HPDE6-E6E7 (cell line): ENCODE measurements around the gene CUEDC1.
A peak's percentile ranks its signal among the peaks of the same experiment; 100 is the strongest.
"Not testable (repeated sequence)": the region's sequence is repeated elsewhere in the genome, so short reads cannot be mapped to it uniquely, and the experiment has no call there.

ENCODE experiments used
- DNase-seq: peaks from one replicate; pipeline ENCODE4 v3.0.0; 2011; ENCODE audit warnings: missing footprints; ENCODE audit errors: extremely low spot score

Gene CUEDC1

GRCh38 chr17:57861000-57861789, 94.0 kb downstream of the CUEDC1 start:
- no peak for DNase-seq

GRCh38 chr17:57860414-57860999, 94.7 kb downstream of the CUEDC1 start:
- no peak for DNase-seq

- no peak for DNase-seq
Measured at GRCh38 chr17:57859601-57860413, 95.4 kb downstream of the CUEDC1 start.

GRCh38 chr17:57858838-57859237, 96.4 kb downstream of the CUEDC1 start:
- no peak for DNase-seq

- no peak for DNase-seq
Measured at GRCh38 chr17:57856792-57857620, 98.2 kb downstream of the CUEDC1 start.

GRCh38 chr17:57855391-57856035, 99.7 kb downstream of the CUEDC1 start:
- no peak for DNase-seq

- no peak for DNase-seq
Measured at GRCh38 chr17:57853695-57854094, 101.5 kb downstream of the CUEDC1 start.

- no peak for DNase-seq
Measured at GRCh38 chr17:57852955-57853328, 102.3 kb downstream of the CUEDC1 start.

GRCh38 chr17:57852092-57852954, 102.9 kb downstream of the CUEDC1 start:
- no peak for DNase-seq

GRCh38 chr17:57849874-57850754, 105.1 kb downstream of the CUEDC1 start, which contains the start of gene MRPS23:
TSS of gene MRPS23 (minus strand) at chr17:57850044. CDS start at chr17:57850010, 34 bp downstream.
- peak; percentile 96 for DNase-seq

GRCh38 chr17:57849163-57849873, 105.9 kb downstream of the CUEDC1 start:
- DNase-seq = no peak

GRCh38 chr17:57846056-57846945, 108.9 kb downstream of the CUEDC1 start:
- not testable (repeated sequence) for DNase-seq

- DNase-seq = no peak
Measured at GRCh38 chr17:57842280-57842679, 112.9 kb downstream of the CUEDC1 start.

- DNase-seq = no peak
Measured at GRCh38 chr17:57839571-57839923, 115.7 kb downstream of the CUEDC1 start.

GRCh38 chr17:57838857-57839570, 116.2 kb downstream of the CUEDC1 start:
- no peak for DNase-seq

GRCh38 chr17:57838453-57838852, 116.8 kb downstream of the CUEDC1 start:
- no peak for DNase-seq
